Measurements from ENCODE around the gene BMP4. TPM values are rescaled to one million over a fixed set of nuclear protein-coding genes. Genes with fewer than 3 reads are reported as not detected.

Gene BMP4
- total and polyA plus RNA-seq, 2 of the 13 experiments (the other 11 are each of a cell fraction or from before 2014, with no cell fraction given) = 56.4 to 169 TPM

DNA sequence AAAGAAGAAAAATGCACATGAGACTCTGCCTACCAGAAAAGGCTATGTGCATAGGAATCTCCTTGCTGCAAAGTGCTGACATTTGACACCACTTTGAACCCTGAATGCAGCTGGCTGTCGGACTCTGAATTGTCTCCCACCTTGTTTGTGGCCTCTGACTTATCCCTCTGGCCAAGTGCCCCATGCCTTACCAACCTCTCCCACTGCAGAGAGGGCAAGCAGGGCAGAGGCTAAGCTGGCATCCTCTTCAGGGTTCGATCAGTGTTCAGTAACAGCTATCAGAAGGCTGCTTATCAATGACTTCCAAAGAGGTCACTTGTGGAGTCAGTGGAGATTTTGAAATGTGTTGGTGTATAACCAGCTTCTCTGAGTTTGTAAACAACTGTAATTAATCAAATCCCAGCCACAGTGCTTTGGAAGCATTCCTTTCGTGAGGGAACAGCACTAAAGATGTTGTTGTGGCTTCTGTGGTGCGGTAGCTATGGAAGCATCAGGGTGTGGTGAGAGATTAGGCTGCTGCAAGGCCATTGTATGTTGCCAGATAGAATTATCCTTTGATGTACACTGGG lies 22.6 kb upstream of the BMP4 start (continued):
- TF ChIP-seq, protein P1, sequence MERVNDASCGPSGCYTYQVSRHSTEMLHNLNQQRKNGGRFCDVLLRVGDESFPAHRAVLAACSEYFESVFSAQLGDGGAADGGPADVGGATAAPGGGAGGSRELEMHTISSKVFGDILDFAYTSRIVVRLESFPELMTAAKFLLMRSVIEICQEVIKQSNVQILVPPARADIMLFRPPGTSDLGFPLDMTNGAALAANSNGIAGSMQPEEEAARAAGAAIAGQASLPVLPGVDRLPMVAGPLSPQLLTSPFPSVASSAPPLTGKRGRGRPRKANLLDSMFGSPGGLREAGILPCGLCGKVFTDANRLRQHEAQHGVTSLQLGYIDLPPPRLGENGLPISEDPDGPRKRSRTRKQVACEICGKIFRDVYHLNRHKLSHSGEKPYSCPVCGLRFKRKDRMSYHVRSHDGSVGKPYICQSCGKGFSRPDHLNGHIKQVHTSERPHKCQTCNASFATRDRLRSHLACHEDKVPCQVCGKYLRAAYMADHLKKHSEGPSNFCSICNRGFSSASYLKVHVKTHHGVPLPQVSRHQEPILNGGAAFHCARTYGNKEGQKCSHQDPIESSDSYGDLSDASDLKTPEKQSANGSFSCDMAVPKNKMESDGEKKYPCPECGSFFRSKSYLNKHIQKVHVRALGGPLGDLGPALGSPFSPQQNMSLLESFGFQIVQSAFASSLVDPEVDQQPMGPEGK (CRISPR knock-in tag; IDR thresholded peaks at IDR 0.05) = 0 out of 2 replicates have a peak, but pooled peaks have one; percentile 11
- TF ChIP-seq ZNF737 (CRISPR knock-in tag; IDR thresholded peaks at IDR 0.05; ENCODE audit: borderline replicate concordance) = no peak
- TF ChIP-seq ZNF446 (CRISPR knock-in tag; IDR thresholded peaks at IDR 0.05) = no peak
- TF ChIP-seq, protein P2, sequence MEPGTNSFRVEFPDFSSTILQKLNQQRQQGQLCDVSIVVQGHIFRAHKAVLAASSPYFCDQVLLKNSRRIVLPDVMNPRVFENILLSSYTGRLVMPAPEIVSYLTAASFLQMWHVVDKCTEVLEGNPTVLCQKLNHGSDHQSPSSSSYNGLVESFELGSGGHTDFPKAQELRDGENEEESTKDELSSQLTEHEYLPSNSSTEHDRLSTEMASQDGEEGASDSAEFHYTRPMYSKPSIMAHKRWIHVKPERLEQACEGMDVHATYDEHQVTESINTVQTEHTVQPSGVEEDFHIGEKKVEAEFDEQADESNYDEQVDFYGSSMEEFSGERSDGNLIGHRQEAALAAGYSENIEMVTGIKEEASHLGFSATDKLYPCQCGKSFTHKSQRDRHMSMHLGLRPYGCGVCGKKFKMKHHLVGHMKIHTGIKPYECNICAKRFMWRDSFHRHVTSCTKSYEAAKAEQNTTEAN (CRISPR knock-in tag; conservative IDR thresholded peaks at IDR 0.05) = peak; percentile 61; the same call in 1 of the 2 replicates
- TF ChIP-seq, protein P3, sequence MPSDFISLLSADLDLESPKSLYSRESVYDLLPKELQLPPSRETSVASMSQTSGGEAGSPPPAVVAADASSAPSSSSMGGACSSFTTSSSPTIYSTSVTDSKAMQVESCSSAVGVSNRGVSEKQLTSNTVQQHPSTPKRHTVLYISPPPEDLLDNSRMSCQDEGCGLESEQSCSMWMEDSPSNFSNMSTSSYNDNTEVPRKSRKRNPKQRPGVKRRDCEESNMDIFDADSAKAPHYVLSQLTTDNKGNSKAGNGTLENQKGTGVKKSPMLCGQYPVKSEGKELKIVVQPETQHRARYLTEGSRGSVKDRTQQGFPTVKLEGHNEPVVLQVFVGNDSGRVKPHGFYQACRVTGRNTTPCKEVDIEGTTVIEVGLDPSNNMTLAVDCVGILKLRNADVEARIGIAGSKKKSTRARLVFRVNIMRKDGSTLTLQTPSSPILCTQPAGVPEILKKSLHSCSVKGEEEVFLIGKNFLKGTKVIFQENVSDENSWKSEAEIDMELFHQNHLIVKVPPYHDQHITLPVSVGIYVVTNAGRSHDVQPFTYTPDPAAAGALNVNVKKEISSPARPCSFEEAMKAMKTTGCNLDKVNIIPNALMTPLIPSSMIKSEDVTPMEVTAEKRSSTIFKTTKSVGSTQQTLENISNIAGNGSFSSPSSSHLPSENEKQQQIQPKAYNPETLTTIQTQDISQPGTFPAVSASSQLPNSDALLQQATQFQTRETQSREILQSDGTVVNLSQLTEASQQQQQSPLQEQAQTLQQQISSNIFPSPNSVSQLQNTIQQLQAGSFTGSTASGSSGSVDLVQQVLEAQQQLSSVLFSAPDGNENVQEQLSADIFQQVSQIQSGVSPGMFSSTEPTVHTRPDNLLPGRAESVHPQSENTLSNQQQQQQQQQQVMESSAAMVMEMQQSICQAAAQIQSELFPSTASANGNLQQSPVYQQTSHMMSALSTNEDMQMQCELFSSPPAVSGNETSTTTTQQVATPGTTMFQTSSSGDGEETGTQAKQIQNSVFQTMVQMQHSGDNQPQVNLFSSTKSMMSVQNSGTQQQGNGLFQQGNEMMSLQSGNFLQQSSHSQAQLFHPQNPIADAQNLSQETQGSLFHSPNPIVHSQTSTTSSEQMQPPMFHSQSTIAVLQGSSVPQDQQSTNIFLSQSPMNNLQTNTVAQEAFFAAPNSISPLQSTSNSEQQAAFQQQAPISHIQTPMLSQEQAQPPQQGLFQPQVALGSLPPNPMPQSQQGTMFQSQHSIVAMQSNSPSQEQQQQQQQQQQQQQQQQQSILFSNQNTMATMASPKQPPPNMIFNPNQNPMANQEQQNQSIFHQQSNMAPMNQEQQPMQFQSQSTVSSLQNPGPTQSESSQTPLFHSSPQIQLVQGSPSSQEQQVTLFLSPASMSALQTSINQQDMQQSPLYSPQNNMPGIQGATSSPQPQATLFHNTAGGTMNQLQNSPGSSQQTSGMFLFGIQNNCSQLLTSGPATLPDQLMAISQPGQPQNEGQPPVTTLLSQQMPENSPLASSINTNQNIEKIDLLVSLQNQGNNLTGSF (CRISPR knock-in tag; IDR thresholded peaks at IDR 0.05) = no peak
- 0 out of 2 replicates have a peak, but pooled peaks have one; percentile 49 for TF ChIP-seq TP53 (CRISPR knock-in tag; conservative IDR thresholded peaks at IDR 0.05)
- no peak for TF ChIP-seq HHEX (CRISPR knock-in tag; IDR thresholded peaks at IDR 0.05)
- no peak for TF ChIP-seq ZNF780A (CRISPR knock-in tag; IDR thresholded peaks at IDR 0.05)
- TF ChIP-seq KAT7 (CRISPR knock-in tag; IDR thresholded peaks at IDR 0.05; ENCODE audit: borderline replicate concordance) = no peak
- no peak for TF ChIP-seq RAD51 (IDR thresholded peaks at IDR 0.05; ENCODE audit: borderline replicate concordance)
- TF ChIP-seq TEAD2 (CRISPR knock-in tag; IDR thresholded peaks at IDR 0.05) = no peak
- no peak for TF ChIP-seq ZSCAN20 (CRISPR knock-in tag; IDR thresholded peaks at IDR 0.05; ENCODE audit: borderline replicate concordance)
- TF ChIP-seq SALL1 (CRISPR knock-in tag; IDR thresholded peaks at IDR 0.05) = peak; percentile 77; the same call in 1 of the 2 replicates
- no peak for TF ChIP-seq EED (CRISPR knock-in tag; IDR thresholded peaks at IDR 0.05)
- TF ChIP-seq FOXJ3 (CRISPR knock-in tag; IDR thresholded peaks at IDR 0.05; ENCODE audit: borderline replicate concordance) = no peak; the same call in 1 of the 2 replicates
- TF ChIP-seq ARNTL (CRISPR knock-in tag; IDR thresholded peaks at IDR 0.05) = no peak
- TF ChIP-seq ZNF207 (IDR thresholded peaks at IDR 0.05; ENCODE audit: borderline replicate concordance) = no peak
- no peak for TF ChIP-seq ZNF563 (CRISPR knock-in tag; IDR thresholded peaks at IDR 0.05)
- TF ChIP-seq ZNF879 (CRISPR knock-in tag; IDR thresholded peaks at IDR 0.05) = no peak
- TF ChIP-seq RFXANK (CRISPR knock-in tag; IDR thresholded peaks at IDR 0.05) = no peak
- TF ChIP-seq SNRNP70 (IDR thresholded peaks at IDR 0.05; ENCODE audit: low read depth, low read length) = no peak
- TF ChIP-seq HNRNPL (IDR thresholded peaks at IDR 0.05; ENCODE audit: low read depth, low read length) = no peak
- no peak for TF ChIP-seq AKAP8 (CRISPR knock-in tag; IDR thresholded peaks at IDR 0.05)
- TF ChIP-seq CHCHD3 (CRISPR knock-in tag; IDR thresholded peaks at IDR 0.05) = no peak

All from HepG2 (cell line).